K562 (cell line): ENCODE data around the gene CUL9. TPM values are rescaled to one million over a fixed set of nuclear protein-coding genes. Genes with fewer than 3 reads are reported as not detected.

Experiments
- ARID3A ChIP-seq: IDR thresholded peaks from 2 replicates; pipeline ENCODE4 v1.6.1; 2012; ENCODE audit warnings: low read depth, low read length, improper control_type of control experiment, borderline replicate concordance
- CCNT2 ChIP-seq: IDR thresholded peaks from 2 replicates; pipeline ENCODE4 v1.6.1; 2011; ENCODE audit warnings: borderline replicate concordance, low read depth, mild to moderate bottlenecking, moderate library complexity, mixed read lengths, low read length; ENCODE audit not compliant: insufficient read length; ENCODE audit errors: extremely low read depth
- ELF1 ChIP-seq: fragments of 200-800 bp; sonication (Bioruptor generic); IDR thresholded peaks from 2 replicates; pipeline ENCODE4 v1.6.1; 2016; ENCODE audit warnings: missing genetic modification characterization, missing compliant biosample characterization
- ETV6 ChIP-seq, 3 experiments: fragments of 150-350 bp in 1 of 3; sonication (generic) in 1 of 3; formaldehyde crosslinking in 1 of 3; IDR thresholded peaks; 2 replicates each; pipeline versions ENCODE4 v1.6.1 to v1.8.0; 2014 to 2022; ENCODE audit warnings: borderline replicate concordance in 2 of 3, low read depth in 2 of 3, antibody characterized with exemption in 1 of 3, low read length in 1 of 3, mild to moderate bottlenecking in 1 of 3, missing genetic modification reagents in 1 of 3
- PCBP2 ChIP-seq: fragments of 200-400 bp; formaldehyde crosslinking; IDR thresholded peaks from 2 replicates; pipeline ENCODE4 v1.6.1; 2018; ENCODE audit warnings: low read length, low read depth, mild to moderate bottlenecking, moderate library complexity; ENCODE audit not compliant: poor library complexity, severe bottlenecking
- RB1 ChIP-seq: fragments of 450-650 bp; IDR thresholded peaks from 2 replicates; pipeline ENCODE4 v1.6.1; 2017; ENCODE audit warnings: low read depth, mild to moderate bottlenecking
- TFAM ChIP-seq: fragments of 250-450 bp; sonication (Bioruptor Pico); conservative IDR thresholded peaks from 2 replicates; pipeline ENCODE4 v1.5.0; 2021; ENCODE audit warnings: mild to moderate bottlenecking, moderate library complexity
- TFAP4 ChIP-seq: sonication (generic); formaldehyde crosslinking; IDR thresholded peaks from 2 replicates; pipeline ENCODE4 v1.8.0; 2022; ENCODE audit warnings: missing genetic modification reagents, mild to moderate bottlenecking, moderate library complexity, borderline replicate concordance
- TRIM24 ChIP-seq, 2 experiments: fragments of 450-650 bp; IDR thresholded peaks; 2 replicates each; pipeline ENCODE4 v1.6.1; 2016
- ZBTB1 ChIP-seq: sonication (generic); formaldehyde crosslinking; IDR thresholded peaks from 2 replicates; pipeline ENCODE4 v1.8.1; 2023; ENCODE audit warnings: missing genetic modification reagents, low read depth, mild to moderate bottlenecking, borderline replicate concordance
- ZC3H11A ChIP-seq: IDR thresholded peaks from 2 replicates; pipeline ENCODE4 v1.6.1; 2012; ENCODE audit warnings: low read depth, low read length, improper control_type of control experiment
- ZC3H8 ChIP-seq: fragments of 450-650 bp; IDR thresholded peaks from 2 replicates; pipeline ENCODE4 v1.6.1; 2017
- ZNF134 ChIP-seq: fragments of 250-450 bp; sonication (Bioruptor Pico); conservative IDR thresholded peaks from 2 replicates; pipeline ENCODE4 v1.4.0; 2020
- ZNF23 ChIP-seq: fragments of 250-450 bp; sonication (Bioruptor Pico); IDR thresholded peaks from 2 replicates; pipeline ENCODE4 v1.4.0; 2020; ENCODE audit warnings: mild to moderate bottlenecking
- ZNF583 ChIP-seq: fragments of 250-450 bp; sonication (Bioruptor Pico); IDR thresholded peaks from 2 replicates; pipeline ENCODE4 v1.4.0; 2020
- ZNF75A ChIP-seq: fragments of 450-650 bp; formaldehyde crosslinking; IDR thresholded peaks from 2 replicates; pipeline ENCODE4 v1.4.0; 2020; ENCODE audit warnings: mild to moderate bottlenecking
- polyA plus RNA-seq, 8 experiments: library from polyadenylated mRNA; depleted of rRNA in 4 of 8; stranded (reverse) in 5 of 8; unstranded in 3 of 8; fragments of >200 nt; fragmentation: Nextera tagmentation in 2 of 8; fragmentation: Illumina TruSeq in 1 of 8; extraction: Ambion mirVana in 2 of 8; extraction: Trizol in 1 of 8; gene quantifications; 2 replicates each; pipeline versions ENCODE4 v1.2.1 to v1.2.3, GENCODE V29; 2011 to 2014; ENCODE audit warnings: inconsistent platforms in 1 of 8, missing spikeins in 1 of 8
- total RNA-seq, 7 experiments: library from RNA; depleted of rRNA in 6 of 7; stranded (reverse); fragments of >200 nt in 6 of 7; fragmentation: Illumina TruSeq in 2 of 7; extraction: Trizol in 2 of 7; gene quantifications; 2 replicates each; pipeline versions ENCODE4 v1.2.1 to v1.2.3, GENCODE V29; 2011 to 2021; ENCODE audit warnings: low replicate concordance in 1 of 7
- TF ChIP-seq, protein P1 (sequence below): fragments of 450-650 bp; formaldehyde crosslinking; IDR thresholded peaks from 2 replicates; pipeline ENCODE4 v1.4.0; 2022; ENCODE audit warnings: missing genetic modification characterization
- TF ChIP-seq, protein P2 (sequence below): IDR thresholded peaks from 2 replicates; pipeline ENCODE4 v1.6.1; 2011; ENCODE audit warnings: borderline replicate concordance, low read depth, mild to moderate bottlenecking, moderate library complexity, low read length; ENCODE audit not compliant: insufficient read depth, poor library complexity, severe bottlenecking
- TF ChIP-seq, protein P3 (sequence below): fragments of 250-450 bp; sonication (Bioruptor Pico); IDR thresholded peaks from 2 replicates; pipeline ENCODE4 v1.8.0; 2021; ENCODE audit warnings: mild to moderate bottlenecking, moderate library complexity

CUL9 gene
- total and polyA plus RNA-seq, 9 of the 15 experiments (the other 6 are each of a cell fraction or from before 2014, with no cell fraction given) = 0.50 to 20.7 (median 6.6) TPM

- TF ChIP-seq ARID3A = no peak
- no peak for TF ChIP-seq ZC3H11A
- TF ChIP-seq, protein P1, sequence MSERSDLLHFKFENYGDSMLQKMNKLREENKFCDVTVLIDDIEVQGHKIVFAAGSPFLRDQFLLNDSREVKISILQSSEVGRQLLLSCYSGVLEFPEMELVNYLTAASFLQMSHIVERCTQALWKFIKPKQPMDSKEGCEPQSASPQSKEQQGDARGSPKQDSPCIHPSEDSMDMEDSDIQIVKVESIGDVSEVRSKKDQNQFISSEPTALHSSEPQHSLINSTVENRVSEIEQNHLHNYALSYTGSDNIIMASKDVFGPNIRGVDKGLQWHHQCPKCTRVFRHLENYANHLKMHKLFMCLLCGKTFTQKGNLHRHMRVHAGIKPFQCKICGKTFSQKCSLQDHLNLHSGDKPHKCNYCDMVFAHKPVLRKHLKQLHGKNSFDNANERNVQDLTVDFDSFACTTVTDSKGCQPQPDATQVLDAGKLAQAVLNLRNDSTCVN = no peak
- TF ChIP-seq RB1 = 0 out of 2 replicates have a peak, but pooled peaks have one; percentile 36
- TF ChIP-seq ETV6 (IDR thresholded peaks at IDR 0.05; ENCODE audit: borderline replicate concordance in 1 of 2, low read depth in 2 of 2, low read length in 1 of 2) = no peak
- no peak for TF ChIP-seq ETV6 (CRISPR knock-in tag; IDR thresholded peaks at IDR 0.05; ENCODE audit: borderline replicate concordance)
- no peak for TF ChIP-seq ZNF134
- TF ChIP-seq ZBTB1 (CRISPR knock-in tag) = 0 out of 2 replicates have a peak, but pooled peaks have one; percentile 28
- TF ChIP-seq, protein P2, sequence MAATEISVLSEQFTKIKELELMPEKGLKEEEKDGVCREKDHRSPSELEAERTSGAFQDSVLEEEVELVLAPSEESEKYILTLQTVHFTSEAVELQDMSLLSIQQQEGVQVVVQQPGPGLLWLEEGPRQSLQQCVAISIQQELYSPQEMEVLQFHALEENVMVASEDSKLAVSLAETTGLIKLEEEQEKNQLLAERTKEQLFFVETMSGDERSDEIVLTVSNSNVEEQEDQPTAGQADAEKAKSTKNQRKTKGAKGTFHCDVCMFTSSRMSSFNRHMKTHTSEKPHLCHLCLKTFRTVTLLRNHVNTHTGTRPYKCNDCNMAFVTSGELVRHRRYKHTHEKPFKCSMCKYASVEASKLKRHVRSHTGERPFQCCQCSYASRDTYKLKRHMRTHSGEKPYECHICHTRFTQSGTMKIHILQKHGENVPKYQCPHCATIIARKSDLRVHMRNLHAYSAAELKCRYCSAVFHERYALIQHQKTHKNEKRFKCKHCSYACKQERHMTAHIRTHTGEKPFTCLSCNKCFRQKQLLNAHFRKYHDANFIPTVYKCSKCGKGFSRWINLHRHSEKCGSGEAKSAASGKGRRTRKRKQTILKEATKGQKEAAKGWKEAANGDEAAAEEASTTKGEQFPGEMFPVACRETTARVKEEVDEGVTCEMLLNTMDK = no peak
- no peak for TF ChIP-seq CCNT2
- TF ChIP-seq ZNF75A (CRISPR knock-in tag) = no peak
- TF ChIP-seq PCBP2 = no peak
- TF ChIP-seq TFAP4 (CRISPR knock-in tag) = no peak
- TF ChIP-seq ZNF583 (CRISPR knock-in tag) = no peak
- 0 out of 4 replicates have a peak, but pooled peaks of 1 of the 2 experiments have one; percentile 14 for TF ChIP-seq TRIM24 (IDR thresholded peaks at IDR 0.05)
- peak; percentile 47; the same call in 1 of the 2 replicates for TF ChIP-seq ELF1 (tag)
- no peak for TF ChIP-seq ZNF23 (CRISPR knock-in tag)
- TF ChIP-seq ZC3H8 = no peak
- TF ChIP-seq, protein P3, sequence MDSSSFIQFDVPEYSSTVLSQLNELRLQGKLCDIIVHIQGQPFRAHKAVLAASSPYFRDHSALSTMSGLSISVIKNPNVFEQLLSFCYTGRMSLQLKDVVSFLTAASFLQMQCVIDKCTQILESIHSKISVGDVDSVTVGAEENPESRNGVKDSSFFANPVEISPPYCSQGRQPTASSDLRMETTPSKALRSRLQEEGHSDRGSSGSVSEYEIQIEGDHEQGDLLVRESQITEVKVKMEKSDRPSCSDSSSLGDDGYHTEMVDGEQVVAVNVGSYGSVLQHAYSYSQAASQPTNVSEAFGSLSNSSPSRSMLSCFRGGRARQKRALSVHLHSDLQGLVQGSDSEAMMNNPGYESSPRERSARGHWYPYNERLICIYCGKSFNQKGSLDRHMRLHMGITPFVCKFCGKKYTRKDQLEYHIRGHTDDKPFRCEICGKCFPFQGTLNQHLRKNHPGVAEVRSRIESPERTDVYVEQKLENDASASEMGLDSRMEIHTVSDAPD (CRISPR knock-in tag) = no peak
- no peak for TF ChIP-seq TFAM
These were observed 64.5 kb downstream of the CUL9 start (continued) for GRCh38 chr6:43246301-43247113.
